Spleen (tissue), 11 donors: Measurements from ENCODE around the gene SACS. TPM values are rescaled to one million over a fixed set of nuclear protein-coding genes. Genes with fewer than 3 reads are reported as not detected.
A peak's percentile ranks its signal among the peaks of the same experiment; 100 is the strongest.

Experiments
- DNase-seq: peaks from one replicate; pipeline ENCODE4 v3.0.0-alpha.2; 2020
- H3K27ac ChIP-seq, 8 donors: fragments of 200-600 bp; sonication (generic) in 7 of 8; 1 replicate in 4 of 8; 2 replicates in 4 of 8; pipeline versions ENCODE4 v1.5.0 to v1.8.0; 2016 to 2021; ENCODE audit warnings: inconsistent platforms in 4 of 8, mild to moderate bottlenecking in 4 of 8, moderate library complexity in 1 of 8
- H3K27me3 ChIP-seq, 7 donors: fragments of 200-600 bp; sonication (generic) in 6 of 7; replicated peaks in 1 of 7; 1 replicate in 4 of 7; 2 replicates in 3 of 7; pipeline versions ENCODE4 v1.5.0 to v1.8.0; 2016 to 2021; ENCODE audit warnings: inconsistent platforms in 3 of 7, mild to moderate bottlenecking in 1 of 7
- H3K36me3 ChIP-seq, 6 donors: fragments of 200-600 bp; sonication (generic) in 5 of 6; 1 replicate in 4 of 6; 2 replicates in 2 of 6; pipeline versions ENCODE4 v1.5.0 to v1.8.0; 2016 to 2021; ENCODE audit warnings: inconsistent platforms in 2 of 6
- H3K4me1 ChIP-seq, 6 donors: fragments of 200-600 bp; sonication (generic) in 5 of 6; 1 replicate in 3 of 6; 2 replicates in 3 of 6; pipeline versions ENCODE4 v1.5.0 to v1.8.0; 2016 to 2021; ENCODE audit warnings: inconsistent platforms in 3 of 6
- H3K4me3 ChIP-seq, 8 donors: fragments of 200-600 bp; sonication (generic) in 7 of 8; 1 replicate in 4 of 8; 2 replicates in 4 of 8; pipeline versions ENCODE4 v1.5.0 to v1.8.0; 2016 to 2021; ENCODE audit warnings: inconsistent platforms in 4 of 8, mild to moderate bottlenecking in 4 of 8, moderate library complexity in 2 of 8
- H3K9me3 ChIP-seq, 8 donors: fragments of 200-600 bp; sonication (generic) in 7 of 8; 1 replicate in 4 of 8; 2 replicates in 4 of 8; pipeline versions ENCODE4 v1.5.0 to v1.8.0; 2016 to 2021; ENCODE audit warnings: inconsistent platforms in 4 of 8
- CTCF ChIP-seq, 11 experiments: fragments of 200-600 bp in 7 of 11; fragments of 450-650 bp in 4 of 11; sonication (generic) in 4 of 11; IDR thresholded peaks in 8 of 11; conservative IDR thresholded peaks in 3 of 11; 1 replicate in 7 of 11; 2 replicates in 4 of 11; pipeline versions ENCODE4 v1.4.0 to v1.8.0; 2016 to 2021; ENCODE audit warnings: antibody characterized with exemption in 11 of 11, inconsistent platforms in 4 of 11, mild to moderate bottlenecking in 1 of 11
- POLR2A ChIP-seq, 3 donors: fragments of 450-650 bp; IDR thresholded peaks; one replicate each; pipeline ENCODE4 v1.5.1; 2017; ENCODE audit warnings: antibody characterized with exemption in 3 of 3, mild to moderate bottlenecking in 1 of 3
- POLR2AphosphoS5 ChIP-seq, 3 donors: sonication (generic); formaldehyde crosslinking; IDR thresholded peaks; one replicate each; pipeline ENCODE4 v1.5.1; 2017; ENCODE audit warnings: antibody characterized with exemption in 3 of 3
- WGBS, 5 donors: extraction: QIAGEN DNeasy Blood & Tissue Kit in 3 of 5; methylation state at CpG; one replicate each; pipeline versions ENCODE4 v1.1.5 to v1.1.7; 2013 to 2018; 5-methylcytosine and 5-hydroxymethylcytosine counted together
- intact Hi-C: fragments of 100-400 bp; cut with DNase I; formaldehyde crosslinking; loops from one replicate; pipeline ENCODE4 v1.15.0; 2023; ENCODE audit warnings: low total_unique reads
- polyA plus RNA-seq, 3 donors: library from polyadenylated mRNA; stranded (reverse); fragments of 200-250 nt; gene quantifications; one replicate each; pipeline ENCODE4 v1.2.1, GENCODE V29; 2013
- total RNA-seq, 7 donors: library from RNA; depleted of rRNA in 3 of 7; stranded (reverse); fragments of >200 nt in 3 of 7; fragmentation: NEBNext Ultra II Directional in 4 of 7; extraction: Animal tissue kit (Norgen Biotek cat#: 25700) in 4 of 7; gene quantifications; one replicate each; pipeline versions ENCODE4 v1.1.0 to v1.2.1, GENCODE V29; 2016 to 2021
- donor health status: healthy with polysubstance abuse.
- donor health status: DM: no; HTN: no; CAD: no; lungs with moderate emphysema.
- donor health status: DM: no; HTN: no; CAD: no.
- donor health status: Bipolar disorder and iron deficiency.
- donor health status: healthy.
- donor health status: DM: no; HTN: no; CAD: no.
- donor health status: DM: yes; HTN: yes; CAD: no.

SACS gene
- total and polyA plus RNA-seq, 10 donors = 4.6 to 34.4 (median 23.1) TPM

- intact Hi-C loops = no loop called here
Measured at GRCh38 chr13:23365652-23366051, 67.8 kb downstream of the SACS start.

GRCh38 chr13:23359882-23360281, 73.6 kb downstream of the SACS start:
- Histone ChIP-seq H3K27me3 (no peaks in the 10 kb centered on the region), H3K36me3 (peaks cover 0 to 99% (median 63%) of the 10 kb centered on the region in 6 donors), H3K4me1 (peaks cover 0 to 9% (median 3%) of the 10 kb centered on the region in 6 donors), H3K27ac (peak overlapping the region in 6 of 8 donors; percentile 49 to 72 (median 58)), H3K9me3 (no peaks in the 10 kb centered on the region), H3K4me3 (no peak overlapping the region)
- 72 to 88% (median 81%) methylated on average over 1 of the region's 1 CpG for WGBS, 5 donors
- no peak for TF ChIP-seq CTCF (IDR thresholded peaks at IDR 0.05 in 8 of 11, conservative IDR thresholded peaks at IDR 0.05 in 3 of 11)
- TF ChIP-seq POLR2AphosphoS5 (IDR thresholded peaks at IDR 0.05) = no peak
- TF ChIP-seq POLR2A (IDR thresholded peaks at IDR 0.05) = no peak
- no peak for DNase-seq
- intact Hi-C loops = no loop called here

More at GRCh38 chr13:23365652-23366051, 67.8 kb downstream of the SACS start:
- Histone ChIP-seq H3K4me1 (peaks cover 0 to 9% (median 0%) of the 10 kb centered on the region in 6 donors), H3K27me3 (no peaks in the 10 kb centered on the region), H3K9me3 (no peaks in the 10 kb centered on the region), H3K4me3 (no peak overlapping the region), H3K36me3 (peaks cover 0 to 100% (median 79%) of the 10 kb centered on the region in 6 donors), H3K27ac (no peak overlapping the region)
- DNase-seq = no peak
- WGBS, 5 donors = 91 to 100% (median 94%) methylated on average over 3 of the region's 3 CpGs
- TF ChIP-seq POLR2AphosphoS5 (IDR thresholded peaks at IDR 0.05) (no peak), CTCF (IDR thresholded peaks at IDR 0.05 in 8 of 11, conservative IDR thresholded peaks at IDR 0.05 in 3 of 11) (no peak), POLR2A (IDR thresholded peaks at IDR 0.05) (no peak)

GRCh38 chr13:23357349-23357748, 76.2 kb downstream of the SACS start:
- intact Hi-C loops = no loop called here
- peaks cover 0 to 96% (median 48%) of the 10 kb centered on the region in 6 donors for H3K36me3 ChIP-seq
- WGBS, 5 donors = 77 to 94% (median 88%) methylated on average over 1 of the region's 1 CpG

GRCh38 chr13:23356368-23356767, 77.1 kb downstream of the SACS start:
- 90 to 98% (median 94%) methylated on average over 2 of the region's 2 CpGs for WGBS, 5 donors
- no peak for TF ChIP-seq POLR2AphosphoS5 (IDR thresholded peaks at IDR 0.05)
- no peaks in the 10 kb centered on the region for H3K9me3 ChIP-seq
- no peak for DNase-seq
- H3K36me3 ChIP-seq = peaks cover 0 to 96% (median 47%) of the 10 kb centered on the region in 6 donors
- H3K27ac ChIP-seq = no peak overlapping the region
- intact Hi-C loops = no loop called here
- peaks cover 0 to 8% (median under 1%) of the 10 kb centered on the region in 6 donors for H3K4me1 ChIP-seq
- H3K4me3 ChIP-seq = no peak overlapping the region
- H3K27me3 ChIP-seq = no peaks in the 10 kb centered on the region

More at GRCh38 chr13:23357349-23357748, 76.2 kb downstream of the SACS start:
- TF ChIP-seq CTCF (IDR thresholded peaks at IDR 0.05 in 8 of 11, conservative IDR thresholded peaks at IDR 0.05 in 3 of 11) = no peak
- H3K27me3 ChIP-seq = no peaks in the 10 kb centered on the region
- no peak for DNase-seq
- no peaks in the 10 kb centered on the region for H3K9me3 ChIP-seq
- H3K4me3 ChIP-seq = no peak overlapping the region
- no peak overlapping the region for H3K27ac ChIP-seq
- peaks cover 0 to 9% (median 3%) of the 10 kb centered on the region in 6 donors for H3K4me1 ChIP-seq

GRCh38 chr13:23354520-23354919, 79.0 kb downstream of the SACS start:
- no peak overlapping the region for H3K27ac ChIP-seq
- H3K36me3 ChIP-seq = peaks cover 0 to 96% (median 54%) of the 10 kb centered on the region in 6 donors
- DNase-seq = no peak
- H3K27me3 ChIP-seq = no peaks in the 10 kb centered on the region
- 96 to 100% (median 97%) methylated on average over 5 of the region's 5 CpGs for WGBS, 5 donors
- no peaks in the 10 kb centered on the region for H3K9me3 ChIP-seq
- intact Hi-C loops = no loop called here
- H3K4me3 ChIP-seq = no peak overlapping the region
- TF ChIP-seq POLR2AphosphoS5 (IDR thresholded peaks at IDR 0.05) = peak in 1 of 3 donors; percentile 17
- no peak for TF ChIP-seq POLR2A (IDR thresholded peaks at IDR 0.05)
- peaks cover 0 to 2% (median 0%) of the 10 kb centered on the region in 6 donors for H3K4me1 ChIP-seq
